ENCODE measurements around the gene MLYCD.

DNA sequence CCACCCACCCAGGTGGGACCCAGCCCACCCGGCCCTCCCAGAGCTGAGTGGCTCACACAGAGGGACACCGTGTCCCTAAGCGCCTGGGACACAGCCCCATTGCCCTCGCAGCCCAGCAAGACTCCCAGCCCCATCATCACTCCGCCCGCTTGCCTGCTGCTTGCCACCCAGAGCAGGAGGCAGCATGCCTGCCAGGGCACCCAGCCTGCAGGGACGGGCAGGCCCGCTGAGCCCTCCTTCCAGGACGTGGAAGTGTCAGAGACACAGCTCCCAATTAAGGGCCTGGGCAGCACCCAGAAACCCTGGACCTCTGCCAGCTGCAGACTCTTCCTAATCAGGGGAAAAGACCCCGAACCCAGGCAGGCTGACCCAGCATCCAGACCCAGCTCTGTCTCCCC, 36.9 kb downstream of the MLYCD start:
- TF ChIP-seq, protein P1, sequence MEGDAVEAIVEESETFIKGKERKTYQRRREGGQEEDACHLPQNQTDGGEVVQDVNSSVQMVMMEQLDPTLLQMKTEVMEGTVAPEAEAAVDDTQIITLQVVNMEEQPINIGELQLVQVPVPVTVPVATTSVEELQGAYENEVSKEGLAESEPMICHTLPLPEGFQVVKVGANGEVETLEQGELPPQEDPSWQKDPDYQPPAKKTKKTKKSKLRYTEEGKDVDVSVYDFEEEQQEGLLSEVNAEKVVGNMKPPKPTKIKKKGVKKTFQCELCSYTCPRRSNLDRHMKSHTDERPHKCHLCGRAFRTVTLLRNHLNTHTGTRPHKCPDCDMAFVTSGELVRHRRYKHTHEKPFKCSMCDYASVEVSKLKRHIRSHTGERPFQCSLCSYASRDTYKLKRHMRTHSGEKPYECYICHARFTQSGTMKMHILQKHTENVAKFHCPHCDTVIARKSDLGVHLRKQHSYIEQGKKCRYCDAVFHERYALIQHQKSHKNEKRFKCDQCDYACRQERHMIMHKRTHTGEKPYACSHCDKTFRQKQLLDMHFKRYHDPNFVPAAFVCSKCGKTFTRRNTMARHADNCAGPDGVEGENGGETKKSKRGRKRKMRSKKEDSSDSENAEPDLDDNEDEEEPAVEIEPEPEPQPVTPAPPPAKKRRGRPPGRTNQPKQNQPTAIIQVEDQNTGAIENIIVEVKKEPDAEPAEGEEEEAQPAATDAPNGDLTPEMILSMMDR (IDR thresholded peaks at IDR 0.05): no peak
- TF ChIP-seq POLR2AphosphoS5 (IDR thresholded peaks at IDR 0.05): no peak

Measured in upper lobe of left lung (tissue), 4 donors.